SU-DHL-6 (cell line): Measurements from ENCODE around the gene DRC7.
"Not testable (repeated sequence)": the region's sequence is repeated elsewhere in the genome, so short reads cannot be mapped to it uniquely, and the experiment has no call there.

Experiments
- H2AFZ ChIP-seq: fragments of 200-600 bp; sonication (generic); 2 replicates; pipeline ENCODE4 v1.6.1; 2014; ENCODE audit warnings: low read depth, mild to moderate bottlenecking, moderate library complexity, mixed read lengths, antibody characterized with exemption, low read length; ENCODE audit not compliant: severe bottlenecking
- H3F3A ChIP-seq: fragments of 200-600 bp; shearing (Covaris generic); 2 replicates; pipeline ENCODE4 v1.6.0; 2016; ENCODE audit warnings: antibody characterized with exemption, mild to moderate bottlenecking; ENCODE audit not compliant: insufficient read depth
- H3K27ac ChIP-seq: fragments of 200-600 bp; sonication (generic); 2 replicates; pipeline ENCODE4 v1.5.1; 2016; ENCODE audit warnings: low read depth, mild to moderate bottlenecking, low read length, moderate library complexity, mixed read lengths
- H3K27me3 ChIP-seq: fragments of 200-600 bp; sonication (generic), shearing (Covaris generic); 2 replicates; pipeline ENCODE4 v1.6.0; 2014; ENCODE audit warnings: mild to moderate bottlenecking, low read length
- H3K36me3 ChIP-seq: fragments of 200-600 bp; sonication (generic); 2 replicates; pipeline ENCODE4 v1.6.1; 2014; ENCODE audit warnings: mild to moderate bottlenecking, low read length, mixed read lengths
- H3K4me2 ChIP-seq: fragments of 300-600, 200-600 bp; shearing (Covaris generic), sonication (generic); 2 replicates; pipeline ENCODE4 v1.6.0; 2014; ENCODE audit warnings: low read length, low read depth, mild to moderate bottlenecking; ENCODE audit not compliant: poor library complexity, severe bottlenecking
- H3K4me3 ChIP-seq: fragments of 200-600 bp; sonication (generic); 2 replicates; pipeline ENCODE4 v1.5.1; 2014; ENCODE audit warnings: antibody characterized with exemption, low read length, mild to moderate bottlenecking, mixed read lengths; ENCODE audit not compliant: insufficient read depth, poor library complexity, severe bottlenecking
- H3K79me2 ChIP-seq: fragments of 200-600 bp; sonication (generic); 2 replicates; pipeline ENCODE4 v1.6.1; 2014; ENCODE audit warnings: mild to moderate bottlenecking, low read length, moderate library complexity; ENCODE audit not compliant: insufficient read depth
- H3K9ac ChIP-seq: fragments of 200-600 bp; sonication (generic); 2 replicates; pipeline ENCODE4 v1.7.0; 2014; ENCODE audit warnings: mild to moderate bottlenecking, low read length
- H3K9me2 ChIP-seq: fragments of 200-600 bp; sonication (generic); replicated peaks from 2 replicates; pipeline ENCODE4 v1.6.1; 2014; ENCODE audit warnings: low read length; ENCODE audit not compliant: insufficient read depth
- H3K9me3 ChIP-seq: fragments of 200-600 bp; sonication (generic); 2 replicates; pipeline ENCODE4 v1.6.1; 2014; ENCODE audit warnings: low read length, mixed read lengths; ENCODE audit not compliant: insufficient read depth
- H4K20me1 ChIP-seq: fragments of 200-600 bp; sonication (generic); 2 replicates; pipeline ENCODE4 v1.6.1; 2014; ENCODE audit warnings: low read depth, mild to moderate bottlenecking, antibody characterized with exemption, low read length, moderate library complexity, mixed read lengths
- CTCF ChIP-seq: fragments of 200-600 bp; sonication (generic); IDR thresholded peaks from one replicate; pipeline ENCODE4 v1.5.1; 2017; ENCODE audit warnings: antibody characterized with exemption, mild to moderate bottlenecking, low read length, moderate library complexity; ENCODE audit not compliant: insufficient read depth, poor library complexity, severe bottlenecking
- EZH2phosphoT487 ChIP-seq: fragments of 200-600 bp; sonication (generic), shearing (Covaris generic); conservative IDR thresholded peaks from 2 replicates; pipeline ENCODE4 v1.6.1; 2018; ENCODE audit warnings: mild to moderate bottlenecking, antibody characterized with exemption, low read length, moderate library complexity, mixed read lengths

DRC7 gene

GRCh38 chr16:57775661-57776469, 81.3 kb downstream of the DRC7 start:
- H3K4me2 ChIP-seq: no peak overlapping the region
- no peaks in the 10 kb centered on the region for H3K9me2 ChIP-seq
- no peaks in the 10 kb centered on the region for H3K36me3 ChIP-seq
- no peaks in the 10 kb centered on the region for H3K9me3 ChIP-seq
- H3K4me3 ChIP-seq: no peak overlapping the region
- H4K20me1 ChIP-seq: no peaks in the 10 kb centered on the region
- H2AFZ ChIP-seq: no peak overlapping the region
- no peaks in the 10 kb centered on the region for H3K79me2 ChIP-seq
- TF ChIP-seq CTCF: no peak
- no peak for TF ChIP-seq EZH2phosphoT487
- no peaks in the 10 kb centered on the region for H3F3A ChIP-seq
- no peak overlapping the region for H3K9ac ChIP-seq
- H3K27me3 ChIP-seq: no peaks in the 10 kb centered on the region
- no peak overlapping the region for H3K27ac ChIP-seq

GRCh38 chr16:57778658-57779057, 84.1 kb downstream of the DRC7 start:
- H3K27ac ChIP-seq: no peak overlapping the region
- H3K9me2 ChIP-seq: no peaks in the 10 kb centered on the region
- H3F3A ChIP-seq: no peaks in the 10 kb centered on the region
- TF ChIP-seq CTCF (no peak), EZH2phosphoT487 (no peak)
- H3K4me3 ChIP-seq: no peak overlapping the region
- no peaks in the 10 kb centered on the region for H3K27me3 ChIP-seq
- H3K36me3 ChIP-seq: no peaks in the 10 kb centered on the region
- no peaks in the 10 kb centered on the region for H4K20me1 ChIP-seq
- no peak overlapping the region for H2AFZ ChIP-seq
- no peak overlapping the region for H3K9ac ChIP-seq
- H3K9me3 ChIP-seq: no peaks in the 10 kb centered on the region
- H3K4me2 ChIP-seq: no peak overlapping the region
- no peaks in the 10 kb centered on the region for H3K79me2 ChIP-seq

GRCh38 chr16:57779836-57780235, 85.2 kb downstream of the DRC7 start:
- H3K27me3 ChIP-seq, H4K20me1 ChIP-seq, H3K79me2 ChIP-seq, H3K4me3 ChIP-seq, H2AFZ ChIP-seq, H3K27ac ChIP-seq, H3K9me2 ChIP-seq, H3K9me3 ChIP-seq, H3F3A ChIP-seq, H3K36me3 ChIP-seq, H3K4me2 ChIP-seq, H3K9ac ChIP-seq: not testable (repeated sequence)

GRCh38 chr16:57781349-57781740, 86.7 kb downstream of the DRC7 start:
- H2AFZ ChIP-seq: no peak overlapping the region
- no peak overlapping the region for H3K4me2 ChIP-seq
- H3K9ac ChIP-seq: no peak overlapping the region
- H3K79me2 ChIP-seq: no peaks in the 10 kb centered on the region
- no peak overlapping the region for H3K4me3 ChIP-seq
- TF ChIP-seq EZH2phosphoT487 (no peak), CTCF (no peak)
- H3F3A ChIP-seq: no peaks in the 10 kb centered on the region
- no peak overlapping the region for H3K27ac ChIP-seq
- no peaks in the 10 kb centered on the region for H3K9me2 ChIP-seq
- no peaks in the 10 kb centered on the region for H3K27me3 ChIP-seq
- H3K36me3 ChIP-seq: no peaks in the 10 kb centered on the region
- no peaks in the 10 kb centered on the region for H3K9me3 ChIP-seq
- no peaks in the 10 kb centered on the region for H4K20me1 ChIP-seq
